Endothelial cell of umbilical vein (primary cell): Measurements from ENCODE around the gene SMIM20.

Experiments
- EZH2 ChIP-seq: IDR thresholded peaks from 2 replicates; pipeline ENCODE4 v1.6.1; 2012; ENCODE audit warnings: borderline replicate concordance, low read depth, mild to moderate bottlenecking, moderate library complexity, low read length, inconsistent platforms; ENCODE audit not compliant: severe bottlenecking
- FOS ChIP-seq: IDR thresholded peaks from 2 replicates; pipeline ENCODE4 v1.6.1; 2011; ENCODE audit warnings: mild to moderate bottlenecking, low read length, moderate library complexity, borderline replicate concordance; ENCODE audit not compliant: insufficient read depth
- GATA2 ChIP-seq: IDR thresholded peaks from 2 replicates; pipeline ENCODE4 v1.7.0; 2011; ENCODE audit warnings: low read depth, mild to moderate bottlenecking, moderate library complexity, mixed read lengths, low read length; ENCODE audit not compliant: insufficient read length, insufficient read depth
- JUN ChIP-seq: IDR thresholded peaks from 2 replicates; pipeline ENCODE4 v1.6.1; 2011; ENCODE audit warnings: borderline replicate concordance, low read depth; ENCODE audit not compliant: insufficient read length, insufficient read depth
- POLR2A ChIP-seq: IDR thresholded peaks from 2 replicates; pipeline ENCODE4 v1.6.1; 2012; ENCODE audit warnings: low read depth, mild to moderate bottlenecking, control low read depth, low read length
- POLR2AphosphoS5 ChIP-seq: IDR thresholded peaks from 2 replicates; pipeline ENCODE4 v1.6.1; 2012; ENCODE audit warnings: low read depth, mild to moderate bottlenecking, control low read depth, low read length, moderate library complexity; ENCODE audit not compliant: insufficient read depth
- TF ChIP-seq, protein P1 (sequence below), 2 donors: IDR thresholded peaks; 1 replicate in 1 of 2; 2 replicates in 1 of 2; pipeline ENCODE4 v1.5.1; 2011; ENCODE audit warnings: low read length in 2 of 2, mild to moderate bottlenecking in 2 of 2, moderate library complexity in 2 of 2, control low read depth in 1 of 2, inconsistent platforms in 1 of 2, low read depth in 1 of 2; ENCODE audit not compliant: insufficient read depth in 1 of 2; ENCODE audit errors: extremely low read depth in 1 of 2
- TF ChIP-seq, protein P2 (sequence below): IDR thresholded peaks from 2 replicates; pipeline ENCODE4 v1.6.1; 2011; ENCODE audit not compliant: insufficient read depth, insufficient read length

DNA sequence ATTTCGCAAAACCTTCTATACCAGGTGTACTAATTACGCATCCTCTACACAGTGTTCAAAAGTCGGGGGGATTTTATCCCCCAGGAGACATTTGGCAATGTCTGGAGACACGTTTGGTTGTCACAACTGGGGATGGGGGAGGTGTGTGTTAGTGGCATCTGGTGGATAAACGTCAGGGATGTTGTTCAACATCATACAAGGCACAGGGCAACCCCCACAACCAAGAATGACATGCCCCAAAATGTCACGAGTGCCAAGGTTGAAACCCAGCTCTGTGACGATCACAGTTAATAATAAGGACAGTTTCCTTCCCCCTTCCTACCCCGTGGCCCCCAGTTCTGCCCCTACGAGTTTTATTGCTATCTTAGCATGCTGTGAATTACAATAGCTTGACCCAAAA lies 35.3 kb upstream of the SMIM20 start:
- TF ChIP-seq, protein P1, sequence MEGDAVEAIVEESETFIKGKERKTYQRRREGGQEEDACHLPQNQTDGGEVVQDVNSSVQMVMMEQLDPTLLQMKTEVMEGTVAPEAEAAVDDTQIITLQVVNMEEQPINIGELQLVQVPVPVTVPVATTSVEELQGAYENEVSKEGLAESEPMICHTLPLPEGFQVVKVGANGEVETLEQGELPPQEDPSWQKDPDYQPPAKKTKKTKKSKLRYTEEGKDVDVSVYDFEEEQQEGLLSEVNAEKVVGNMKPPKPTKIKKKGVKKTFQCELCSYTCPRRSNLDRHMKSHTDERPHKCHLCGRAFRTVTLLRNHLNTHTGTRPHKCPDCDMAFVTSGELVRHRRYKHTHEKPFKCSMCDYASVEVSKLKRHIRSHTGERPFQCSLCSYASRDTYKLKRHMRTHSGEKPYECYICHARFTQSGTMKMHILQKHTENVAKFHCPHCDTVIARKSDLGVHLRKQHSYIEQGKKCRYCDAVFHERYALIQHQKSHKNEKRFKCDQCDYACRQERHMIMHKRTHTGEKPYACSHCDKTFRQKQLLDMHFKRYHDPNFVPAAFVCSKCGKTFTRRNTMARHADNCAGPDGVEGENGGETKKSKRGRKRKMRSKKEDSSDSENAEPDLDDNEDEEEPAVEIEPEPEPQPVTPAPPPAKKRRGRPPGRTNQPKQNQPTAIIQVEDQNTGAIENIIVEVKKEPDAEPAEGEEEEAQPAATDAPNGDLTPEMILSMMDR (IDR thresholded peaks at IDR 0.05; ENCODE audit: extremely low read depth in 1 of 2, insufficient read depth in 1 of 2, low read depth in 1 of 2, low read length in 2 of 2) = no peak
- TF ChIP-seq FOS (no peak), EZH2 (no peak), POLR2A (no peak), POLR2AphosphoS5 (no peak), JUN (no peak), GATA2 (no peak)
- TF ChIP-seq, protein P2, sequence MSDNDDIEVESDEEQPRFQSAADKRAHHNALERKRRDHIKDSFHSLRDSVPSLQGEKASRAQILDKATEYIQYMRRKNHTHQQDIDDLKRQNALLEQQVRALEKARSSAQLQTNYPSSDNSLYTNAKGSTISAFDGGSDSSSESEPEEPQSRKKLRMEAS = no peak
